Activated CD8-positive, alpha-beta memory T cell treated with anti-CD3 and anti-CD28 coated beads for 1 hour (primary cell): ENCODE results near the gene CDH8.

Experiments used
- DNase-seq, 2 donors: peaks; one replicate each; pipeline ENCODE4 v3.0.0-alpha.2; 2020; ENCODE audit warnings: low read depth in 1 of 2; ENCODE audit errors: extremely low read depth in 1 of 2

CDH8 gene

DNA sequence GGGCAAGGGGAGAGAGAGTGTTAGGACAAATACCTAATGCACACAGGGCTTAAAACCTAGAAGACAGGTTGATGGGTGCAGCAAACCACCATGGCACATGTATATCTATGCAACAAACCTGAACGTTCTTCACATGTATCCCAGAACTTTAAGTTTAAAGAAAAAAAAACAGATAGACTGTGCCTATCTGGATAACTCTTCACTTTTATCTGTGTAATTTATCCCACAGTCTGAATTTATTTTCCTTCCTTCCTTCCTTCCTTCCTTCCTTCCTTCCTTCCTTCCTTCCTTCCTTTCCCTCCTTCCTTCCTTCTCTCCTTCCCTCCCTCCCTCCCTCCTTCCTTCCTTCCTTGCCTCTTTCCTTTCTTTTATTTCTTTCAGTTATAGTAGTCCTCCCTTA is 370.7 kb downstream of the CDH8 start:
- DNase-seq = no peak

DNA sequence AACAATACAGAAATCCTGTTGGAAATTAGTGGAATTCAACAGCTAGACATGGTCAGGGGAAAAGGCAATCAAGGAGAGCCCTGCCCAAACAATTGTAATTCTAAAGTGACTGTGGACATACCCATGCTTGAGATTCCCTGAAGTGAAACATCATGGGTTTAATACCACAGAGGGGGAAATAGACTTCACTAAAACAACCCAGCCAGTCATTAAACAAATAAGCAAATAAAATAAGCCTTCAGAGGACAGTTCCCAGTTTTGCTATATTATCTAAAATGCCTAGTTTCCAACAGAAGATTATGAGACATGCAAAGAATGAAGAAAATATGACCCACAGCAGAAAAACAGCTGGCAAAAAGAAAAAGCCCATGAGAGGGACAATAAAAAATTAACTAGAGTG is 376.3 kb downstream of the CDH8 start:
- DNase-seq = no peak

DNA sequence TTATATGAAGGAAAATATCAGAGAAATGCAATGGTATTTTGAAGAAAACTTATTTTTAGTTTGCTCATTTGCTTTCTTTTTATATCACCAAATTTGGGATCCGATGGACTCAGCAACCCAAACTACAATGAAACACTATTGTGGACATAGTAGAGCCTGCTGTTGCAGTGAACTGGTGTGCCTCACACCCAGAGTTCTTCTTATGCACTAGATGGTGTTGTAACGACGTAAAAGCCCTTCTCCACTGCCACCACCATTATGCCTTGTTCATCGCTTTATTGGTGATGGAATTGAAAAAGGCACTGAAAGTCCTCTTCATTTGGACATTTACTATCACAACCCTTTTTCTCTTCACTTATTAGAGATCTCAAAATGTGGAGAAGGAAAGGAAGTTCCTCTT is 381.3 kb downstream of the CDH8 start:
- DNase-seq = no peak

DNA sequence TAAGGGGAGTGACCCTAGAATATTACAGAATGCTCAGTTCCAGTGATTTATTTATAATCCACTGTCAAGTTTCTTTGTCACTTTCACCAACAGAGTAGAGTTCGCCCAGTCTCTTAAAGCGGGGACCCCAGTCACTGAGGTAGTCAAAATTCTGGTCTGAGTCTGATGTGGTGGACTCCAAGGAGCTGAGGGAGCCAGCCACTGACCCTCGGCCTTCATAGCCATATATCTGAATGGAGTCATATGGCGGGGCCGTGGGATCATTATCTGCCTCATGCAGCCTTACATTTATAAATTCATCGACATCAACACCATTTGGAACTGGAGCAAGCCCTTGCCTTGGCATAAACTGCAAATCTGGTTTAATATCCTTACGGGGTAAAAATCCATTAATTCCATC is 382.7 kb downstream of the CDH8 start:
- DNase-seq = no peak

DNA sequence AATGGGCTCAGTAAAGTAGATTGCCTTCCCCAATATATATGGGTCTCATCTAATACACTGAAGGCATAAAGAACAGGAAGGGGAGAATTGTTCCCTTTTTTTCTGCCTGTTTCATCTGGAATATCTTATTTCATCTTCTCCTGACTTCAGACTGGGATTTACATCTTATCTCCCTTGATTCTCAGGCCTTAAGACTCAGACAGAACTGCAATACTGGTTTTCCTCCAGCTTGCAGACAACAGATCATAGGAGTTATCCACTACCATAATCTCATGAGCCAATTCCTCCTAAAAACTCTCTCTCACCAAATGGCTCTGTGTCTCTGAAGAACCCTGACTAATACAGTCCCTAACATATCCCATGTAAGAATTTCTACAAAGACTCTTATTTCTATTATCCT is 390.7 kb downstream of the CDH8 start:
- no peak for DNase-seq

DNA sequence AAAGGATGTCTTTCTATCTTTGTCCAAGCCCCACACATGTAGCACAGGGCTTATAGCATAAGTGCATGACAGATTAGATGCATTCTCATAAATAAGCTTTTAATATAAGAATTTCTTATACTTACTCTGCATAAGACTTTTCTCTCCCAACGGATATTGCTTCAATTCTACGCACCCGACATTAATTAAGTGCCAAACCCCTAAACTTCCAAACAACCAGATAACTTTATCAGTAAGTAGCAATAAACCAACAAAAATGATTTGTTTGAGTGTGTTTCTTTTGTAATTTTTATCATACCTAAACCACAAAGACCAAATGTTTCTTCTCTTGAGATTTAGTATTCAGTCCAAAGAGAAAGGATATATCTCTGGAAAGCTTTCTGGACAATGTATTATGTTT is 391.5 kb downstream of the CDH8 start:
- DNase-seq = no peak

DNA sequence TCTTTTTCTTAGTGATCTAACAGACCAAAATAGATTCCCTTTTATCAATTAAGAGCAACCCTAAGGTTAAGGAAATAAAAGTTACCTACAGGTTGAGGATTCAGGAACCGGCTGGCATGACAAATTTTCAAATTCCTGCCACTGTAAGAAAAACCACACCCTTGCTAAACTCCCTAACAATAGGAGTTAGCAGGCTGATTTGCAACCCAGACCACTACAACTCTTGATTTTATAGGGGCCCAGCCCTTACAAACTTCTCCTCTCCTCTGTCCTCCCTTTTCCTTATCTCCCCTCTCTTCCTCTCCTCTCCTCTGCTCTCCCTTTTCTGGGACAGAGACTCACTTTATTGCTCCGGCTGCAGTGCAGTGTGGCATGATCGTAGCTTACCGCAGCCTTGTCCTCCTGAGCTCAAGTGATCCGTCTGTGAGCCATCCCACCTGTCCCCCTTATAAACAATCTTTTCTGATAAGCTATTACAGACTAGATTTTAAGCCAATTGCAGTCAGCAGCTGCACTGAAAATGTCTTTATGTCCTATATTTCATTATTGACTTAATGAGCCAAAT is 418.9 kb downstream of the CDH8 start:
- DNase-seq = no peak

DNA sequence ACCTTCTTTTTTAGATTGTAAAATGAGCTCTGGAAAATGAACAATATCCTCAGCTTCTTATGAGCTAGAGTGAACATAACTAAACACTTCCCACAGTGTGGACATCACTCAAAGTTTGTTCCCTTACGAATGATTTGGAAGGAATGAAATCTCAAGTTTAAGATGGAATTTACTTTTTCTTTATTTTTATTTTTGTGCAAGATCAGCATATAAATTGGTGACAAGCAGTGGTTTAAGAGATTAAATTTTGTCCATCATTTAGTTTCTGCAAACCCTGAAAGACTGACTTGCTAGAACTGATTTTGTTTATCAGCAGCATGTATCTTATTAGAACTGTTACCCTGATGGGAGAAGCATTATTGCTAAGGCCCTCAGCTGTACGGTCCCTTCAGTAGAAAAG is 420.1 kb downstream of the CDH8 start:
- no peak for DNase-seq

DNA sequence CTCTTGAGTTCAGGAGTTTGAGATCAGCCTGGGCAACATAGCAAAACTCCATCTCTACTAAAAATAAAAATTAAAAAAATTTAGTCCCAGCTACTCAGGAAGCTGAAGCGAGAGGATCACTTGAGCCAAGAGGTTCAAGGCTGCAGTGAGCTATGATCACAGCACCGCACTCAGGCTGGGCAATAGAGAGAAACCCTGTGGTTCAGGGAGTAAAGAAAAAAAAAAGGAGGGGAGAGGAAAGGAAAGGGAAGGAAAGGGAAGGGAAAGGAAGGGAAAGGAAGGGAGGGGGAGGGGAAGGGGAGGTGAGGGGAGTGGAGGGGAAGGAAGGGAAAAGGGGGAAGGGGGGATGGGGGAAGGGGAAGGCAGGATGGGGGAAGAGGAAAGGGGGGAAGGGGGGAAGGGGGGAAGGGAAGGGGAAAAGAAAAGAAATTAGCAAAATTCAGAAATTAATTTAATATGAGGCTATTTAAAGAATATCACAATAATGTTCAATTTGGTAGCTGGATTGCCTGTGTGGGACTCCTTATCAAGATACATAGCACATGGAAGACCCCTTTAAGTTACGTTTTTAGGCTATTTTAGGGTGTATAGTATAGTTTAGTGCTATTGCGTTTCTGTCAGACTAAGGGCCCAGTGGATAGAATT is 424.3 kb downstream of the CDH8 start:
- no peak for DNase-seq

DNA sequence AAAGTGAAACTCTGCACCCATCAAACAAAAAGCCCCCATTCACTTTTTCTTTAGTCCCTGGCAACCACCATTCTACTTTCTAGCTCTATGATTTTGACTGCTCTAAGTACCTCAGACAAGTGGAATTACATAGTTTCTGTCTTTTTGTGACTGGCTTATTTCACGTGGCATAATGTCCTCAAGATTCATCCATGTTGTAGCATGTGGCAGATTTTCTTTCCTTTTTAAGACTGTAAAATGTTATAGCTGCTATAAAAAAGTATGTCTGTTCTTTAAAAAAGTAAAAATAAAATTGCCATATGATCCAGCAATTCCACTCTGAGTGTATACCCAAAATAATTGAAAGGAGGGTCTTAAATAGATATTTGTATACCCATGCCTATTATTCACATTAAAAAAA is 429.7 kb downstream of the CDH8 start:
- no peak for DNase-seq
